Neural cell (in vitro differentiated cells): ENCODE results near the gene NHEJ1. TPM values are rescaled to one million over a fixed set of nuclear protein-coding genes. Genes with fewer than 3 reads are reported as not detected.

Experiments
- H2AFZ ChIP-seq: fragments of 200-600, 300-800 bp; sonication (generic), shearing (Covaris generic); 2 replicates; pipeline ENCODE4 v1.6.0; 2014; ENCODE audit warnings: low read depth, mild to moderate bottlenecking, antibody characterized with exemption, low read length, moderate library complexity
- H3F3A ChIP-seq: fragments of 200-600 bp; shearing (Covaris generic); 2 replicates; pipeline ENCODE4 v1.6.1; 2016; ENCODE audit warnings: mild to moderate bottlenecking, moderate library complexity, mixed read lengths, antibody characterized with exemption, low read length; ENCODE audit not compliant: insufficient read depth, poor library complexity, severe bottlenecking
- H3K27ac ChIP-seq: fragments of 200-600, 300-800 bp; sonication (generic), shearing (Covaris generic); 2 replicates; pipeline ENCODE4 v1.5.1; 2014; ENCODE audit warnings: mild to moderate bottlenecking, low read length, moderate library complexity
- H3K27me3 ChIP-seq: fragments of 300-800, 200-600 bp; sonication (generic), shearing (Covaris generic); 2 replicates; pipeline ENCODE4 v1.6.0; 2014; ENCODE audit warnings: mild to moderate bottlenecking, low read depth, low read length, moderate library complexity; ENCODE audit not compliant: insufficient read depth
- H3K36me3 ChIP-seq: fragments of 300-800, 200-600 bp; sonication (generic), shearing (Covaris generic); 2 replicates; pipeline ENCODE4 v1.5.1; 2014; ENCODE audit warnings: mild to moderate bottlenecking, antibody characterized with exemption, low read length, moderate library complexity; ENCODE audit not compliant: insufficient read depth
- H3K4me2 ChIP-seq: fragments of 300-800, 200-600 bp; sonication (generic), shearing (Covaris generic); 2 replicates; pipeline ENCODE4 v1.6.0; 2014; ENCODE audit warnings: mild to moderate bottlenecking, low read length
- H3K4me3 ChIP-seq: fragments of 300-800, 200-600 bp; sonication (generic), shearing (Covaris generic); 2 replicates; pipeline ENCODE4 v1.5.1; 2014; ENCODE audit warnings: mild to moderate bottlenecking, low read length, moderate library complexity
- H3K79me2 ChIP-seq: fragments of 200-600 bp; shearing (Covaris generic); replicated peaks from 2 replicates; pipeline ENCODE4 v1.6.0; 2014; ENCODE audit warnings: mild to moderate bottlenecking, low read length, moderate library complexity; ENCODE audit not compliant: insufficient read depth
- H3K9ac ChIP-seq: fragments of 300-800, 200-600 bp; sonication (generic), shearing (Covaris generic); 2 replicates; pipeline ENCODE4 v1.6.1; 2016; ENCODE audit warnings: mild to moderate bottlenecking, low read length, mixed read lengths
- H3K9me2 ChIP-seq: fragments of 200-600 bp; shearing (Covaris generic); 2 replicates; pipeline ENCODE4 v1.6.1; 2016; ENCODE audit warnings: mild to moderate bottlenecking, low read length, mixed read lengths; ENCODE audit not compliant: insufficient read depth
- H3K9me3 ChIP-seq: fragments of 200-600, 300-800 bp; sonication (generic), shearing (Covaris generic); 2 replicates; pipeline ENCODE4 v1.6.1; 2016; ENCODE audit warnings: mild to moderate bottlenecking, mixed run types, low read length, moderate library complexity, mixed read lengths
- H4K20me1 ChIP-seq: fragments of 200-600 bp; shearing (Covaris generic); 2 replicates; pipeline ENCODE4 v1.6.1; 2016; ENCODE audit warnings: mild to moderate bottlenecking, mixed run types; ENCODE audit not compliant: insufficient read depth
- CTCF ChIP-seq: fragments of 450-650 bp; IDR thresholded peaks from 2 replicates; pipeline ENCODE4 v1.5.1; 2014; ENCODE audit warnings: antibody characterized with exemption, mild to moderate bottlenecking, moderate library complexity; ENCODE audit not compliant: poor library complexity, severe bottlenecking
- EP300 ChIP-seq: fragments of 450-650 bp; conservative IDR thresholded peaks from 2 replicates; pipeline ENCODE4 v1.6.1; 2014; ENCODE audit warnings: antibody characterized with exemption, mild to moderate bottlenecking, moderate library complexity; ENCODE audit not compliant: poor library complexity, severe bottlenecking
- EZH2 ChIP-seq: fragments of 200-600, 300-800 bp; shearing (Covaris generic), sonication (generic); IDR thresholded peaks from 2 replicates; pipeline ENCODE4 v1.6.1; 2014; ENCODE audit warnings: antibody characterized with exemption, low read length, borderline replicate concordance, mild to moderate bottlenecking; ENCODE audit not compliant: insufficient read depth, poor library complexity, severe bottlenecking
- MXI1 ChIP-seq: fragments of 450-650 bp; conservative IDR thresholded peaks from 2 replicates; pipeline ENCODE4 v1.6.1; 2014; ENCODE audit warnings: antibody characterized with exemption, mild to moderate bottlenecking; ENCODE audit not compliant: poor library complexity, severe bottlenecking
- POLR2AphosphoS5 ChIP-seq: IDR thresholded peaks from 2 replicates; pipeline ENCODE4 v1.6.1; 2012
- RAD21 ChIP-seq: fragments of 450-650 bp; conservative IDR thresholded peaks from 2 replicates; pipeline ENCODE4 v1.6.1; 2014; ENCODE audit warnings: antibody characterized with exemption, mild to moderate bottlenecking, moderate library complexity
- SMC3 ChIP-seq: fragments of 450-650 bp; conservative IDR thresholded peaks from 2 replicates; pipeline ENCODE4 v1.6.1; 2014; ENCODE audit warnings: antibody characterized with exemption, mild to moderate bottlenecking, moderate library complexity; ENCODE audit not compliant: poor library complexity
- TAF1 ChIP-seq: IDR thresholded peaks from 2 replicates; pipeline ENCODE4 v1.6.1; 2012; ENCODE audit warnings: low read depth
- polyA plus RNA-seq: library from polyadenylated mRNA; depleted of rRNA; stranded (reverse); fragments of >200 nt; gene quantifications from 2 replicates; pipeline ENCODE4 v1.2.3, GENCODE V29; 2014
- TF ChIP-seq, protein P1 (sequence below): IDR thresholded peaks from 2 replicates; pipeline ENCODE4 v1.6.1; 2012; ENCODE audit warnings: borderline replicate concordance

Gene NHEJ1
- polyA plus RNA-seq, 1 donor from 2014 or later, result 12.7 TPM

GRCh38 chr2:219082332-219082958 lies 78.2 kb downstream of the NHEJ1 start:
- Histone ChIP-seq H2AFZ (no peak overlapping the region), H3K4me2 (no peak overlapping the region), H3K9me2 (no peaks in the 10 kb centered on the region), H3K27me3 (no peaks in the 10 kb centered on the region), H3K9ac (no peak overlapping the region), H3K79me2 (no peaks in the 10 kb centered on the region), H3K27ac (no peak overlapping the region), H3K9me3 (no peaks in the 10 kb centered on the region), H3K36me3 (no peaks in the 10 kb centered on the region), H4K20me1 (no peaks in the 10 kb centered on the region), H3F3A (no peaks in the 10 kb centered on the region), H3K4me3 (no peak overlapping the region)
- TF ChIP-seq RAD21 (no peak), TAF1 (no peak), MXI1 (no peak)

GRCh38 chr2:219081701-219082331 lies 78.8 kb downstream of the NHEJ1 start:
- H3K9me3 ChIP-seq, result no peaks in the 10 kb centered on the region
- H4K20me1 ChIP-seq, result no peaks in the 10 kb centered on the region
- no peaks in the 10 kb centered on the region for H3K36me3 ChIP-seq
- no peaks in the 10 kb centered on the region for H3K9me2 ChIP-seq
- H3K79me2 ChIP-seq, result no peaks in the 10 kb centered on the region
- H3K4me3 ChIP-seq, result no peak overlapping the region
- no peak overlapping the region for H3K4me2 ChIP-seq
- H2AFZ ChIP-seq, result no peak overlapping the region
- H3K27ac ChIP-seq, result no peak overlapping the region
- no peak for TF ChIP-seq SMC3
- TF ChIP-seq RAD21, result no peak
- H3K27me3 ChIP-seq, result no peaks in the 10 kb centered on the region
- no peaks in the 10 kb centered on the region for H3F3A ChIP-seq
- H3K9ac ChIP-seq, result no peak overlapping the region

DNA sequence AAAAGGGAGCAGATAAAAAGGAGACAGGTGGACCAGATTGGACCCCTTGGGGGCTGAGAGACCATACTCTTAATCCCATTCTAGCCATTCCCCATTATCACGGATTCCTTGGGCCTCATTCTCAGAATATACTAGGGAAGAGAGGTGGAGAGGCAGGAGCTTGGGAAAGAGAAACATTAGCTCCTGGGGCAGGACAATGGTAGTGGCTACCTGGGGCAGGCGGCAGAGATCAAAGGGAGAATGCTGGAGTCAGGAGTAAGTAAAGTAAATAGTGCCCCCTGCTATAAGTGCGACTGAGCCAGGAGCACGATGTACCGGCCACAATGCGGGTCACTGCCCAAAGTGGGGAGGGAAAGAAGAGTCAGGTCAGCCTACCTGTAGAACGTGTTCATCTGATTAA lies 79.5 kb downstream of the NHEJ1 start:
- Histone ChIP-seq H3K9ac (no peak overlapping the region), H3K9me2 (no peaks in the 10 kb centered on the region), H3K4me3 (no peak overlapping the region), H2AFZ (no peak overlapping the region), H3K79me2 (no peaks in the 10 kb centered on the region), H3K36me3 (no peaks in the 10 kb centered on the region), H3K27ac (no peak overlapping the region), H4K20me1 (no peaks in the 10 kb centered on the region), H3K4me2 (no peak overlapping the region), H3K27me3 (no peaks in the 10 kb centered on the region), H3F3A (no peaks in the 10 kb centered on the region), H3K9me3 (no peaks in the 10 kb centered on the region)
- TF ChIP-seq, protein P1, sequence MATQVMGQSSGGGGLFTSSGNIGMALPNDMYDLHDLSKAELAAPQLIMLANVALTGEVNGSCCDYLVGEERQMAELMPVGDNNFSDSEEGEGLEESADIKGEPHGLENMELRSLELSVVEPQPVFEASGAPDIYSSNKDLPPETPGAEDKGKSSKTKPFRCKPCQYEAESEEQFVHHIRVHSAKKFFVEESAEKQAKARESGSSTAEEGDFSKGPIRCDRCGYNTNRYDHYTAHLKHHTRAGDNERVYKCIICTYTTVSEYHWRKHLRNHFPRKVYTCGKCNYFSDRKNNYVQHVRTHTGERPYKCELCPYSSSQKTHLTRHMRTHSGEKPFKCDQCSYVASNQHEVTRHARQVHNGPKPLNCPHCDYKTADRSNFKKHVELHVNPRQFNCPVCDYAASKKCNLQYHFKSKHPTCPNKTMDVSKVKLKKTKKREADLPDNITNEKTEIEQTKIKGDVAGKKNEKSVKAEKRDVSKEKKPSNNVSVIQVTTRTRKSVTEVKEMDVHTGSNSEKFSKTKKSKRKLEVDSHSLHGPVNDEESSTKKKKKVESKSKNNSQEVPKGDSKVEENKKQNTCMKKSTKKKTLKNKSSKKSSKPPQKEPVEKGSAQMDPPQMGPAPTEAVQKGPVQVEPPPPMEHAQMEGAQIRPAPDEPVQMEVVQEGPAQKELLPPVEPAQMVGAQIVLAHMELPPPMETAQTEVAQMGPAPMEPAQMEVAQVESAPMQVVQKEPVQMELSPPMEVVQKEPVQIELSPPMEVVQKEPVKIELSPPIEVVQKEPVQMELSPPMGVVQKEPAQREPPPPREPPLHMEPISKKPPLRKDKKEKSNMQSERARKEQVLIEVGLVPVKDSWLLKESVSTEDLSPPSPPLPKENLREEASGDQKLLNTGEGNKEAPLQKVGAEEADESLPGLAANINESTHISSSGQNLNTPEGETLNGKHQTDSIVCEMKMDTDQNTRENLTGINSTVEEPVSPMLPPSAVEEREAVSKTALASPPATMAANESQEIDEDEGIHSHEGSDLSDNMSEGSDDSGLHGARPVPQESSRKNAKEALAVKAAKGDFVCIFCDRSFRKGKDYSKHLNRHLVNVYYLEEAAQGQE, result no peak
- TF ChIP-seq EZH2 (no peak), CTCF (no peak), RAD21 (no peak), TAF1 (no peak), SMC3 (no peak), MXI1 (no peak), POLR2AphosphoS5 (no peak), EP300 (no peak)
